H1 (cell line): ENCODE data around the gene FAM161A. TPM values are rescaled to one million over a fixed set of nuclear protein-coding genes. Genes with fewer than 3 reads are reported as not detected.

ENCODE experiments used
- CBX5 ChIP-seq: fragments of 300-800, 300-1000 bp; sonication (generic); IDR thresholded peaks from 2 replicates; pipeline ENCODE4 v1.7.1; 2016; ENCODE audit warnings: antibody characterized with exemption, low read length, low read depth
- NRF1 ChIP-seq: IDR thresholded peaks from 2 replicates; pipeline ENCODE4 v1.6.1; 2011; ENCODE audit warnings: mild to moderate bottlenecking, low read depth, low read length, improper control_type of control experiment
- PHF8 ChIP-seq: fragments of 200-600 bp; sonication (generic); conservative IDR thresholded peaks from 2 replicates; pipeline ENCODE4 v1.7.1; 2012; ENCODE audit warnings: low read depth, mild to moderate bottlenecking, inconsistent platforms, low read length, moderate library complexity
- RFX5 ChIP-seq: IDR thresholded peaks from 2 replicates; pipeline ENCODE4 v1.6.1; 2011; ENCODE audit warnings: low read depth, low read length, improper control_type of control experiment, borderline replicate concordance
- SIN3A ChIP-seq, 2 experiments: IDR thresholded peaks in 1 of 2; conservative IDR thresholded peaks in 1 of 2; 2 replicates each; pipeline ENCODE4 v1.6.1; 2011 to 2012; ENCODE audit warnings: low read length in 2 of 2, improper control_type of control experiment in 1 of 2, low read depth in 1 of 2, mild to moderate bottlenecking in 1 of 2
- SP1 ChIP-seq: IDR thresholded peaks from 2 replicates; pipeline ENCODE4 v1.6.1; 2011; ENCODE audit warnings: low read depth, low read length
- polyA plus RNA-seq, 7 experiments: library from polyadenylated mRNA; depleted of rRNA in 3 of 7; stranded (reverse) in 5 of 7; unstranded in 2 of 7; fragments of >200 nt in 5 of 7; fragments of 200-250 nt in 2 of 7; gene quantifications; 1 replicate in 5 of 7; 2 replicates in 1 of 7; 4 replicates in 1 of 7; pipeline versions ENCODE4 v1.2.1 to v1.2.3, GENCODE V29; 2011 to 2013; ENCODE audit warnings: missing spikeins in 2 of 7, mixed read lengths in 2 of 7
- total RNA-seq: library from RNA; stranded (reverse); fragmentation: NEBNext Ultra II Directional; extraction: Animal tissue kit (Norgen Biotek cat#: 25700); gene quantifications from 2 replicates; pipeline ENCODE4 v1.2.1, GENCODE V29; 2021

FAM161A gene
- total and polyA plus RNA-seq, 2 of the 8 experiments (the other 6 are each of a cell fraction or from before 2014, with no cell fraction given): 1.6 to 9.7 TPM

DNA sequence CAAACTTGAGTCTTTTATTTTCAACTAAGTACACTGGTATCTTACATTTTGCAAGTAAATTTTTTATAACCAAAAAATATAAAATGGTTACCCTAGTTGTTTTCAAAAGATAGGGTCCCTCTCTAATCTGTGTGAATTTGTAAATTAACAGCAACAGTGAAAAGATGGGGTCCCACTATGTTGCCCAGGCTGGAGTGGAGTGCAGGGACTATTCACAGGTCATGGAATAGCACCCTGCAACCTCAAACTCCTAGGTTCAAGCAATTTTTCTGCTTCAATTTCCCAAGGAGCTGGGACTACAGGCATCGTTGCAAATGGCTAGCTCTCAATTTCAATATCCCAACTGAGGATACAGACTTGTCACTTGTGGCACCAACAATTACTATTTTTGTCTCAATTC lies 22.5 kb upstream of the FAM161A start (continued):
- no peak for TF ChIP-seq SP1
- TF ChIP-seq CBX5: no peak
- no peak for TF ChIP-seq PHF8
- TF ChIP-seq NRF1: no peak
- TF ChIP-seq SIN3A (conservative IDR thresholded peaks at IDR 0.05 in 1 of 2, IDR thresholded peaks at IDR 0.05 in 1 of 2; ENCODE audit: low read depth in 1 of 2, low read length in 2 of 2): no peak
- TF ChIP-seq RFX5: no peak
